HepG2 (cell line): ENCODE measurements around the gene PSORS1C2. TPM values are rescaled to one million over a fixed set of nuclear protein-coding genes. Genes with fewer than 3 reads are reported as not detected.

Experiments used
- ATAC-seq: fragments of 200-7000 bp; cut with Tn5 transposase; 3 replicates; pipeline ENCODE4 v1.9.1; 2020; ENCODE audit warnings: mild to moderate bottlenecking, moderate library complexity
- BruUV-seq: library from RNA; stranded (reverse); fragments of 400-500 nt; replicated peaks from 2 replicates; lab custom pipeline; 2021; lab: Mats Ljungman, UMichigan
- CTCF ChIA-PET: fragments of 300-600 bp; formaldehyde crosslinking; extraction: SDS; loops from one replicate; lab custom pipeline; 2021; ENCODE audit warnings: low total read pairs, inconsistent platforms, low intra/inter-chr PET ratio; lab: Yijun Ruan, JAX
- POLR2A ChIA-PET: fragments of 350-600 bp; sonication (Branson Sonifier 250); formaldehyde crosslinking; loops from one replicate; lab custom pipeline; 2020; ENCODE audit warnings: antibody characterized with exemption, inconsistent platforms; lab: Yijun Ruan, JAX
- DNase-seq: peaks from one replicate; pipeline ENCODE4 v3.0.0-alpha.2; 2015; ENCODE audit warnings: low spot score
- FAIRE-seq: peaks from 3 replicates; lab custom pipeline; 2011; peaks lifted over from hg19 to GRCh38; lab: Jason Lieb, UNC
- H2AFZ ChIP-seq: one replicate; pipeline ENCODE4 v1.6.1; 2011; ENCODE audit warnings: low read length, inconsistent platforms
- H3K27ac ChIP-seq: fragments of 300-600 bp; 3 replicates; pipeline ENCODE4 v1.8.0; 2011; ENCODE audit warnings: mixed run types, mild to moderate bottlenecking, mixed read lengths, low read length, inconsistent platforms; ENCODE audit not compliant: insufficient read depth; ENCODE audit errors: extremely low read length
- H3K27me3 ChIP-seq, 2 experiments: fragments of 200-600 bp in 1 of 2; 2 replicates in 1 of 2; 3 replicates in 1 of 2; pipeline versions ENCODE4 v1.6.0 to v1.8.0; 2011; ENCODE audit warnings: low read length in 2 of 2, mild to moderate bottlenecking in 2 of 2, moderate library complexity in 2 of 2, inconsistent platforms in 1 of 2; ENCODE audit not compliant: insufficient read depth in 2 of 2, control insufficient read depth in 1 of 2
- H3K36me3 ChIP-seq, 2 experiments: fragments of 200-600 bp in 1 of 2; replicated peaks in 1 of 2; 2 replicates in 1 of 2; 3 replicates in 1 of 2; pipeline versions ENCODE4 v1.5.1 to v1.8.0; 2011; ENCODE audit warnings: low read length in 2 of 2, inconsistent platforms in 1 of 2; ENCODE audit not compliant: insufficient read depth in 2 of 2, control insufficient read depth in 1 of 2
- H3K4me1 ChIP-seq: 2 replicates; pipeline ENCODE4 v1.5.1; 2012; ENCODE audit warnings: low read length, inconsistent platforms; ENCODE audit not compliant: insufficient read depth
- H3K4me2 ChIP-seq: 2 replicates; pipeline ENCODE4 v1.6.0; 2011; ENCODE audit warnings: low read depth, low read length, inconsistent platforms
- H3K4me3 ChIP-seq, 3 experiments: fragments of 200-600 bp in 1 of 3; sonication (generic), shearing (Covaris generic) in 1 of 3; replicated peaks in 1 of 3; 2 replicates each; pipeline ENCODE4 v1.5.1; 2011 to 2016; ENCODE audit warnings: low read length in 3 of 3, inconsistent platforms in 2 of 3, low read depth in 2 of 3, mild to moderate bottlenecking in 2 of 3, control low read depth in 1 of 3, mixed read lengths in 1 of 3; ENCODE audit not compliant: insufficient read depth in 1 of 3
- H3K79me2 ChIP-seq: one replicate; pipeline ENCODE4 v1.6.1; 2011; ENCODE audit warnings: low read length, inconsistent platforms; ENCODE audit not compliant: insufficient read depth
- H3K9ac ChIP-seq: 2 replicates; pipeline ENCODE4 v1.6.0; 2011; ENCODE audit warnings: mild to moderate bottlenecking, low read depth, low read length, inconsistent platforms; ENCODE audit not compliant: insufficient read depth
- H3K9me3 ChIP-seq: 2 replicates; pipeline ENCODE4 v1.5.1; 2012; ENCODE audit warnings: mild to moderate bottlenecking, low read length
- H4K20me1 ChIP-seq: 2 replicates; pipeline ENCODE4 v1.6.0; 2011; ENCODE audit warnings: inconsistent platforms, mild to moderate bottlenecking, low read length, moderate library complexity; ENCODE audit not compliant: insufficient read depth
- KDM6A ChIP-seq: IDR thresholded peaks from 2 replicates; pipeline ENCODE4 v1.6.1; 2016; ENCODE audit warnings: low read depth
- MED13 ChIP-seq: sonication (generic); formaldehyde crosslinking; IDR thresholded peaks from 2 replicates; pipeline ENCODE4 v1.5.0; 2020; ENCODE audit warnings: missing genetic modification reagents
- NFYB ChIP-seq: sonication (generic); formaldehyde crosslinking; IDR thresholded peaks from 2 replicates; pipeline ENCODE4 v1.4.0; 2020; ENCODE audit warnings: missing genetic modification reagents
- PHB2 ChIP-seq: fragments of 450-650 bp; IDR thresholded peaks from 2 replicates; pipeline ENCODE4 v1.6.1; 2018; ENCODE audit not compliant: partially characterized antibody
- RNF2 ChIP-seq: fragments of 450-650 bp; conservative IDR thresholded peaks from 2 replicates; pipeline ENCODE4 v1.6.1; 2016; ENCODE audit warnings: low read depth
- TSC22D2 ChIP-seq: sonication (generic); formaldehyde crosslinking; IDR thresholded peaks from 2 replicates; pipeline ENCODE4 v1.5.1; 2020; ENCODE audit warnings: missing genetic modification reagents, mild to moderate bottlenecking, borderline replicate concordance
- ZFP62 ChIP-seq: sonication (generic); formaldehyde crosslinking; IDR thresholded peaks from 2 replicates; pipeline ENCODE4 v1.4.0; 2020; ENCODE audit warnings: missing genetic modification reagents
- ZNF350 ChIP-seq: sonication (generic); formaldehyde crosslinking; IDR thresholded peaks from 2 replicates; pipeline ENCODE4 v1.4.0; 2020; ENCODE audit warnings: mild to moderate bottlenecking, low read depth, missing genetic modification reagents, borderline replicate concordance
- ZNF792 ChIP-seq: IDR thresholded peaks from 2 replicates; pipeline ENCODE4 v1.6.1; 2016
- WGBS: methylation state at CpG from one replicate; pipeline ENCODE4 v1.1.6; 2017; ENCODE audit warnings: low lambda C conversion rate; 5-methylcytosine and 5-hydroxymethylcytosine counted together
- in situ Hi-C: cut with HindIII; loops from 2 replicates; pipeline ENCODE4 v1.10.0; 2017; ENCODE audit warnings: low pct_unique_long_range_greater_than_20kb; ENCODE audit not compliant: extremely low pct_ligation_motif_present
- intact Hi-C: fragments of 100-400 bp; cut with micrococcal nuclease; formaldehyde crosslinking; loops from one replicate; pipeline ENCODE4 v1.10.0; 2022; ENCODE audit not compliant: unreplicated experiment
- polyA plus RNA-seq, 8 experiments: library from polyadenylated mRNA; depleted of rRNA in 3 of 8; stranded (reverse) in 7 of 8; unstranded in 1 of 8; fragments of >200 nt; fragmentation: Illumina TruSeq in 4 of 8; extraction: Trizol in 4 of 8; gene quantifications; 2 replicates each; pipeline versions ENCODE4 v1.2.1 to v1.2.3, GENCODE V29; 2011 to 2016; ENCODE audit warnings: low read depth in 4 of 8, missing spikeins in 1 of 8, mixed read lengths in 1 of 8; ENCODE audit not compliant: insufficient read depth in 1 of 8
- total RNA-seq, 5 experiments: library from RNA; depleted of rRNA; stranded (reverse); fragments of >200 nt; fragmentation: Illumina TruSeq; extraction: Trizol; gene quantifications; 2 replicates each; pipeline ENCODE4 v1.2.3, GENCODE V29; 2016; ENCODE audit warnings: low read depth in 1 of 5
- TF ChIP-seq, protein P1 (sequence below): sonication (generic); formaldehyde crosslinking; IDR thresholded peaks from 2 replicates; pipeline ENCODE4 v1.4.0; 2020; ENCODE audit warnings: missing genetic modification reagents

The PSORS1C2 gene
- total and polyA plus RNA-seq, 2 of the 13 experiments (the other 11 are each of a cell fraction or from before 2014, with no cell fraction given): not detected

DNA sequence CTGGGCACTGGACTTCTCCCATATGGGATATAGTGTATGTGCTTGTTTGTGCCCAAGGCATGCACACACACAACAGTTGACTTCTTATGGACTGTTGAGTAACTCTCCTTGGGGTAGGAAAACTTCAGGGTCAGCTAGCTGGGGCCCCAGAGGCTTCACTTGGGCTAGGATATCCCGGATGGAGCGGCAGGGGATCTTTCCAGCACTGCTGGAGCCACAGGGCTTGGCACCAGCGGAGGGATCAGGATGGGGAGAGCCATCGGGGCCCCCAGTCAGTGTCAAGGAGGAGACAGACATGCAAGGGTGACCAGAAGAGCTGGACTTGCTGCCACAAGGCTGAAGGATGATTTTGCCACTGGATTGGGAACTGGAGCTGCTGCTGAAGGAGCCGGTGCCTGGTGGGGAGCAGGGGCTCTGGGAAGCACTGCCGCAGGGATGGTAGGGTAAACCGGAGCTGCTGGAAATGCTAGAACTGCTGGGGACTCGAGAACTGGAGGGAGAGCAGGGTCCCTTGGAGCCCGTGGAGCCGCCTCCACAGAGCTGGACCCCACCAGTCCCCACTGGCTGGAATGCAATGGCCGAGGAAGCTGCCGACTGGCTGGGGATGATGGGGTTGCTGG is 22.8 kb downstream of the PSORS1C2 start:
- ChIA-PET POLR2A (no interaction called here), CTCF (no interaction called here)
- no peak for ATAC-seq
- Histone ChIP-seq H2AFZ (no peak overlapping the region), H3K9me3 (no peaks in the 10 kb centered on the region), H4K20me1 (no peaks in the 10 kb centered on the region), H3K9ac (no peak overlapping the region), H3K79me2 (no peaks in the 10 kb centered on the region), H3K27ac (no peak overlapping the region), H3K36me3 (no peaks in the 10 kb centered on the region), H3K4me3 (no peak overlapping the region), H3K4me1 (peaks cover 1% of the 10 kb centered on the region; the same call in 1 of the 2 replicates), H3K27me3 (peaks cover 6 to 75% of the 10 kb centered on the region in 2 experiments; a peak in 4 of 5 replicates), H3K4me2 (no peak overlapping the region)
- in situ Hi-C loops (no loop called here), intact Hi-C loops (no loop called here)
- FAIRE-seq: no peak
- no TSS peak for BruUV-seq
- DNase-seq: no peak
- TF ChIP-seq NFYB (CRISPR knock-in tag): no peak
- no peak for TF ChIP-seq PHB2
- TF ChIP-seq KDM6A (CRISPR knock-in tag): no peak
- TF ChIP-seq TSC22D2 (CRISPR knock-in tag): no peak
- no peak for TF ChIP-seq ZFP62
- no peak for TF ChIP-seq MED13 (CRISPR knock-in tag)
- no peak for TF ChIP-seq ZNF350
- TF ChIP-seq, protein P1, sequence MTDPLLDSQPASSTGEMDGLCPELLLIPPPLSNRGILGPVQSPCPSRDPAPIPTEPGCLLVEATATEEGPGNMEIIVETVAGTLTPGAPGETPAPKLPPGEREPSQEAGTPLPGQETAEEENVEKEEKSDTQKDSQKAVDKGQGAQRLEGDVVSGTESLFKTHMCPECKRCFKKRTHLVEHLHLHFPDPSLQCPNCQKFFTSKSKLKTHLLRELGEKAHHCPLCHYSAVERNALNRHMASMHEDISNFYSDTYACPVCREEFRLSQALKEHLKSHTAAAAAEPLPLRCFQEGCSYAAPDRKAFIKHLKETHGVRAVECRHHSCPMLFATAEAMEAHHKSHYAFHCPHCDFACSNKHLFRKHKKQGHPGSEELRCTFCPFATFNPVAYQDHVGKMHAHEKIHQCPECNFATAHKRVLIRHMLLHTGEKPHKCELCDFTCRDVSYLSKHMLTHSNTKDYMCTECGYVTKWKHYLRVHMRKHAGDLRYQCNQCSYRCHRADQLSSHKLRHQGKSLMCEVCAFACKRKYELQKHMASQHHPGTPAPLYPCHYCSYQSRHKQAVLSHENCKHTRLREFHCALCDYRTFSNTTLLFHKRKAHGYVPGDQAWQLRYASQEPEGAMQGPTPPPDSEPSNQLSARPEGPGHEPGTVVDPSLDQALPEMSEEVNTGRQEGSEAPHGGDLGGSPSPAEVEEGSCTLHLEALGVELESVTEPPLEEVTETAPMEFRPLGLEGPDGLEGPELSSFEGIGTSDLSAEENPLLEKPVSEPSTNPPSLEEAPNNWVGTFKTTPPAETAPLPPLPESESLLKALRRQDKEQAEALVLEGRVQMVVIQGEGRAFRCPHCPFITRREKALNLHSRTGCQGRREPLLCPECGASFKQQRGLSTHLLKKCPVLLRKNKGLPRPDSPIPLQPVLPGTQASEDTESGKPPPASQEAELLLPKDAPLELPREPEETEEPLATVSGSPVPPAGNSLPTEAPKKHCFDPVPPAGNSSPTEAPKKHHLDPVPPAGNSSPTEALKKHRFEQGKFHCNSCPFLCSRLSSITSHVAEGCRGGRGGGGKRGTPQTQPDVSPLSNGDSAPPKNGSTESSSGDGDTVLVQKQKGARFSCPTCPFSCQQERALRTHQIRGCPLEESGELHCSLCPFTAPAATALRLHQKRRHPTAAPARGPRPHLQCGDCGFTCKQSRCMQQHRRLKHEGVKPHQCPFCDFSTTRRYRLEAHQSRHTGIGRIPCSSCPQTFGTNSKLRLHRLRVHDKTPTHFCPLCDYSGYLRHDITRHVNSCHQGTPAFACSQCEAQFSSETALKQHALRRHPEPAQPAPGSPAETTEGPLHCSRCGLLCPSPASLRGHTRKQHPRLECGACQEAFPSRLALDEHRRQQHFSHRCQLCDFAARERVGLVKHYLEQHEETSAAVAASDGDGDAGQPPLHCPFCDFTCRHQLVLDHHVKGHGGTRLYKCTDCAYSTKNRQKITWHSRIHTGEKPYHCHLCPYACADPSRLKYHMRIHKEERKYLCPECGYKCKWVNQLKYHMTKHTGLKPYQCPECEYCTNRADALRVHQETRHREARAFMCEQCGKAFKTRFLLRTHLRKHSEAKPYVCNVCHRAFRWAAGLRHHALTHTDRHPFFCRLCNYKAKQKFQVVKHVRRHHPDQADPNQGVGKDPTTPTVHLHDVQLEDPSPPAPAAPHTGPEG (CRISPR knock-in tag): no peak
- TF ChIP-seq RNF2: no peak
- no peak for TF ChIP-seq ZNF792
- 31% methylated on average over 11 of the region's 12 CpGs for WGBS
